Fibroblast of lung (primary cell): ENCODE measurements around the gene GRIPAP1. TPM values are rescaled to one million over a fixed set of nuclear protein-coding genes. Genes with fewer than 3 reads are reported as not detected.

ENCODE experiments used
- DNase-seq, 2 donors: peaks; one replicate each; pipeline versions ENCODE4 v3.0.0 to v3.0.0-alpha.2; 2010; ENCODE audit warnings: low read depth in 2 of 2
- H2AFZ ChIP-seq: 2 replicates; pipeline ENCODE4 v1.5.1; 2012; ENCODE audit warnings: low read length, control low read depth, inconsistent platforms
- H3K27ac ChIP-seq: 2 replicates; pipeline ENCODE4 v1.5.1; 2011; ENCODE audit warnings: low read length, control low read depth; ENCODE audit not compliant: insufficient read depth
- H3K27me3 ChIP-seq: 2 replicates; pipeline ENCODE4 v1.5.1; 2011; ENCODE audit warnings: mild to moderate bottlenecking, low read length; ENCODE audit not compliant: control insufficient read depth, insufficient read depth
- H3K36me3 ChIP-seq: 2 replicates; pipeline ENCODE4 v1.5.1; 2011; ENCODE audit warnings: low read length; ENCODE audit not compliant: control insufficient read depth, insufficient read depth
- H3K4me1 ChIP-seq: 2 replicates; pipeline ENCODE4 v1.5.1; 2011; ENCODE audit warnings: low read length; ENCODE audit not compliant: control insufficient read depth, insufficient read depth; ENCODE audit errors: extremely low read depth
- H3K4me2 ChIP-seq: 2 replicates; pipeline ENCODE4 v1.5.1; 2011; ENCODE audit warnings: low read length, control low read depth; ENCODE audit not compliant: insufficient read depth; ENCODE audit errors: extremely low read depth
- H3K4me3 ChIP-seq, 4 experiments: fragments of 200-600 bp in 1 of 4; sonication (generic) in 1 of 4; replicated peaks in 1 of 4; 2 replicates each; pipeline ENCODE4 v1.5.1; 2011 to 2016; ENCODE audit warnings: low read length in 4 of 4, low read depth in 3 of 4, mild to moderate bottlenecking in 3 of 4, control low read depth in 2 of 4, inconsistent platforms in 1 of 4, mixed read lengths in 1 of 4; ENCODE audit not compliant: insufficient read depth in 1 of 4; ENCODE audit errors: control extremely low read depth in 1 of 4
- H3K79me2 ChIP-seq: 2 replicates; pipeline ENCODE4 v1.5.1; 2012; ENCODE audit warnings: mild to moderate bottlenecking, low read length, inconsistent platforms; ENCODE audit not compliant: control insufficient read depth, insufficient read depth
- H3K9ac ChIP-seq: 2 replicates; pipeline ENCODE4 v1.5.1; 2011; ENCODE audit warnings: mild to moderate bottlenecking, low read length, control low read depth; ENCODE audit not compliant: insufficient read depth
- H3K9me3 ChIP-seq: 2 replicates; pipeline ENCODE4 v1.5.1; 2012; ENCODE audit warnings: low read depth, low read length; ENCODE audit not compliant: control insufficient read depth, insufficient read depth
- H4K20me1 ChIP-seq: 2 replicates; pipeline ENCODE4 v1.5.1; 2011; ENCODE audit warnings: low read length; ENCODE audit not compliant: control insufficient read depth, insufficient read depth; ENCODE audit errors: extremely low read depth
- EZH2 ChIP-seq: IDR thresholded peaks from 2 replicates; pipeline ENCODE4 v1.5.1; 2012; ENCODE audit warnings: low read length, control low read depth, mild to moderate bottlenecking; ENCODE audit errors: missing control alignments
- polyA plus RNA-seq, 2 donors: library from polyadenylated mRNA; depleted of rRNA in 1 of 2; stranded (reverse) in 1 of 2; unstranded in 1 of 2; fragments of >200 nt; gene quantifications; 2 replicates each; pipeline ENCODE4 v1.2.1, GENCODE V29; 2011 to 2012; ENCODE audit warnings: missing spikeins in 1 of 2
- total RNA-seq: library from RNA; depleted of rRNA; stranded (reverse); fragments of >200 nt; gene quantifications from 2 replicates; pipeline ENCODE4 v1.2.1, GENCODE V29; 2014
- TF ChIP-seq, protein P1 (sequence below), 2 donors: IDR thresholded peaks in 1 of 2; conservative IDR thresholded peaks in 1 of 2; 1 replicate in 1 of 2; 2 replicates in 1 of 2; pipeline ENCODE4 v1.5.1; 2011 to 2012; ENCODE audit warnings: low read length in 2 of 2, control low read depth in 1 of 2, inconsistent platforms in 1 of 2, low read depth in 1 of 2, mild to moderate bottlenecking in 1 of 2

The GRIPAP1 gene
- total and polyA plus RNA-seq, 2 donors (not counting 1 experiment from before 2014, with no cell fraction given), result 18.5 to 26.4 TPM

DNA sequence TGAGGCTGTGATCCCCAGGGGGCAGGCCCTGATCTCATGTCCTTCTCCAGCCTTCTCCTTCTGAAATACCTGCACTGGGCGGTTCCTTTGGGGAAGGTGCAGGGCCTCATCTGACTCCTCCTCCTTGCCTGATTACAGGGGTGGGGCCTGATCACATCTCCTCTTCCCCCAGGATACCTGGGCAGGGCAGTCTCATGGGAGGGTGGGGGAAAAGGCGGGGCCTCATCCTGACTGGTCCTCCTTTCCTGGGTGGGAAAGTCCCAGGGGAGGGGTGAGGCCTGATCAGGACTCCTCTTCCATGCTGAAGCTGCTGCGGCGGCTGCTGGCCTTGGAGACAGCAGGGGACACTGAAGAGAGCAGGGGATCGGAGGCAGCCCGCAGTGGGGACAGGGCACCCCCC is 27.8 kb upstream of the GRIPAP1 start:
- Histone ChIP-seq H3K27me3 (no peaks in the 10 kb centered on the region), H3K36me3 (peaks cover 14% of the 10 kb centered on the region), H3K27ac (no peak overlapping the region), H3K79me2 (peaks cover 4% of the 10 kb centered on the region), H3K4me3 (no peak overlapping the region), H3K9me3 (no peaks in the 10 kb centered on the region), H3K4me1 (no peaks in the 10 kb centered on the region), H2AFZ (no peak overlapping the region), H3K9ac (no peak overlapping the region), H3K4me2 (no peak overlapping the region), H4K20me1 (no peaks in the 10 kb centered on the region)
- TF ChIP-seq EZH2, result no peak
- TF ChIP-seq, protein P1, sequence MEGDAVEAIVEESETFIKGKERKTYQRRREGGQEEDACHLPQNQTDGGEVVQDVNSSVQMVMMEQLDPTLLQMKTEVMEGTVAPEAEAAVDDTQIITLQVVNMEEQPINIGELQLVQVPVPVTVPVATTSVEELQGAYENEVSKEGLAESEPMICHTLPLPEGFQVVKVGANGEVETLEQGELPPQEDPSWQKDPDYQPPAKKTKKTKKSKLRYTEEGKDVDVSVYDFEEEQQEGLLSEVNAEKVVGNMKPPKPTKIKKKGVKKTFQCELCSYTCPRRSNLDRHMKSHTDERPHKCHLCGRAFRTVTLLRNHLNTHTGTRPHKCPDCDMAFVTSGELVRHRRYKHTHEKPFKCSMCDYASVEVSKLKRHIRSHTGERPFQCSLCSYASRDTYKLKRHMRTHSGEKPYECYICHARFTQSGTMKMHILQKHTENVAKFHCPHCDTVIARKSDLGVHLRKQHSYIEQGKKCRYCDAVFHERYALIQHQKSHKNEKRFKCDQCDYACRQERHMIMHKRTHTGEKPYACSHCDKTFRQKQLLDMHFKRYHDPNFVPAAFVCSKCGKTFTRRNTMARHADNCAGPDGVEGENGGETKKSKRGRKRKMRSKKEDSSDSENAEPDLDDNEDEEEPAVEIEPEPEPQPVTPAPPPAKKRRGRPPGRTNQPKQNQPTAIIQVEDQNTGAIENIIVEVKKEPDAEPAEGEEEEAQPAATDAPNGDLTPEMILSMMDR (conservative IDR thresholded peaks at IDR 0.05 in 1 of 2, IDR thresholded peaks at IDR 0.05 in 1 of 2; ENCODE audit: low read depth in 1 of 2, low read length in 2 of 2), result no peak
- no peak for DNase-seq

DNA sequence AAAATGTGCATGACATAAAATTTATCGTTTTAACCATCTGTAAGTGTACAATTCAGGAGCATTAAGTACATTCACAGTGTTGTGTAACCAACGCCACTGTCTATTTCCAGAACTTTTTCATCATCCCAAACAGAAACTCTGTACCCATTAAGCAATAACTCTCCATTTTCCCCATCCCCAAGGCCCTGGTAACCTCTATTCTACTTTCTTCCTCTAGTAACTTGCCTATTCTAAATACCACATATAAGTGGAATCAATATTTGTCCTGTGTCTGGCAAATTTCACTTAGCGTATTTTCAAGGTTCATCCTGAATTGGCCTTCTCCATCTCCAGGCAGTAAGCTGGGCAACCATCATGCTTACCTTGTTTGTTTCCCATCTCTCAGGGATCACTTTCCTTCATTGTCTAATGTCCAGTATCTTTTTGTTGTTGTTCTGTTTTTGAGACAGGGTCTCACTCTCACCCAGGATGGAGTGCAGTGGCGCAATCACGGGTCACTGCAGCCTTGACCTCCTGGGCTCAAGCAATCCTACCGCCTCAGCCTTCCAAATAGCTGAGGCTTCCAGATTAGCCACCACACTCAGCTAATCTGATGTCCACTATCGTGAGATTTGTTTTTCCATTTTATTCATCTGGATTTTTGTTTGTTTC is 17.7 kb upstream of the GRIPAP1 start:
- no peak overlapping the region for H3K4me3 ChIP-seq
- no peak overlapping the region for H3K4me2 ChIP-seq
- peak in 1 of 2 donors; percentile 21 for DNase-seq
- no peaks in the 10 kb centered on the region for H3K27me3 ChIP-seq
- no peaks in the 10 kb centered on the region for H3K36me3 ChIP-seq
- no peak overlapping the region for H3K9ac ChIP-seq
- no peaks in the 10 kb centered on the region for H3K4me1 ChIP-seq
- H3K79me2 ChIP-seq, result no peaks in the 10 kb centered on the region
- no peak for TF ChIP-seq EZH2
- TF ChIP-seq, protein P1 (conservative IDR thresholded peaks at IDR 0.05 in 1 of 2, IDR thresholded peaks at IDR 0.05 in 1 of 2; ENCODE audit: low read depth in 1 of 2, low read length in 2 of 2), result no peak
- no peak overlapping the region for H3K27ac ChIP-seq
- H2AFZ ChIP-seq, result no peak overlapping the region
- no peaks in the 10 kb centered on the region for H3K9me3 ChIP-seq
- no peaks in the 10 kb centered on the region for H4K20me1 ChIP-seq

DNA sequence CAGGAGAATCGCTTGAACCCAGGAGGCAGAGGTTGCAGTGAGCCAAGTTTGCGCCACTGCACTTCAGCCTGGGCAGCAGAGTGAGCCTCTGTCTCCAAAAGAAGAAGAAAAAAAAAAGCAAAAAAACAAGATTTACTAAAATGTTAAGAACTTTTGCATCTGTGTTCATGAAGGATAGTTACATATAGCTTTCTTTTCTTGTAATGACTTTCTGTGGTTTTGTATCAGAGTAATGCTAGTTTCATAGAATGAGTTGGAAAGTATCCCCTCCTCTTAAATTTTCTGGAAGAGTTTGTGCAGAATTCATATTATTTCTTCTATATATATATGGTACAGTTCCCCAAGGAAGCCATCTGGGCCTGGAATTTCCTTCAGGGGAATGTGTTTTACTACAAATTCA is 17.0 kb upstream of the GRIPAP1 start:
- H3K36me3 ChIP-seq, result no peaks in the 10 kb centered on the region
- TF ChIP-seq, protein P1 (conservative IDR thresholded peaks at IDR 0.05 in 1 of 2, IDR thresholded peaks at IDR 0.05 in 1 of 2; ENCODE audit: low read depth in 1 of 2, low read length in 2 of 2), result no peak
- no peak for TF ChIP-seq EZH2

More for the DNA sequence above, 17.0 kb upstream of the GRIPAP1 start:
- Histone ChIP-seq H3K27ac (no peak overlapping the region), H3K27me3 (no peaks in the 10 kb centered on the region), H3K9me3 (no peaks in the 10 kb centered on the region), H2AFZ (no peak overlapping the region), H3K4me2 (no peak overlapping the region), H3K4me3 (no peak overlapping the region), H4K20me1 (no peaks in the 10 kb centered on the region), H3K9ac (no peak overlapping the region), H3K79me2 (no peaks in the 10 kb centered on the region), H3K4me1 (no peaks in the 10 kb centered on the region)
- no peak for DNase-seq
